Measurements from ENCODE around the gene C18orf32.
A peak's percentile ranks its signal among the peaks of the same experiment; 100 is the strongest.
"Not testable (repeated sequence)": the region's sequence is repeated elsewhere in the genome, so short reads cannot be mapped to it uniquely, and the experiment has no call there.

C18orf32 gene

DNA sequence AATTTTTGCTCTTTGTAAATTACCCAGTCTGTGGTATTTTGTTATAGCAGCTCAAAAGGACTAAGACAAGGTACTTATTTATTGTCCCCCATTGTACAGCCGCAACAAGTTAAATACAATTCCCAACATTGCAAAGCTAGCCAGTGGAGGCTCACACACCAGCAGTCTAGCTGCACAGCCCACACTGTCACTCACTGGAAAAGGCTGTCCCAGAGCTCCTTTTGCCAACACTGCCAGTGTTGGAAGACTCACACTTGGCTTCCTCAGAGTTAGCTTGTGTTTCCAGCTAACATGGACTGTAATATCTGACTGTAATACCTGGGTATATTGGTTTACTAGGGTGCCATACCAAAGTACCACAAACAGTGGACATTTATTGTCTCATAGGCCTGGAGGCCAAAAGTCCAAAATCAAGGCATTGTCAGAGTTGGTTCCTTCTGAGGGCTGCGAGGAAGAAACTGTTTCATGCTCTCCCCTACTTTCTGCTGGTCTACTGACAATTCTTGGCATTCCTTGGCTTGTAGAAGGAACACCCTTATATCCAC is 19.9 kb downstream of the C18orf32 start:
- DNase-seq, result no peak

DNA sequence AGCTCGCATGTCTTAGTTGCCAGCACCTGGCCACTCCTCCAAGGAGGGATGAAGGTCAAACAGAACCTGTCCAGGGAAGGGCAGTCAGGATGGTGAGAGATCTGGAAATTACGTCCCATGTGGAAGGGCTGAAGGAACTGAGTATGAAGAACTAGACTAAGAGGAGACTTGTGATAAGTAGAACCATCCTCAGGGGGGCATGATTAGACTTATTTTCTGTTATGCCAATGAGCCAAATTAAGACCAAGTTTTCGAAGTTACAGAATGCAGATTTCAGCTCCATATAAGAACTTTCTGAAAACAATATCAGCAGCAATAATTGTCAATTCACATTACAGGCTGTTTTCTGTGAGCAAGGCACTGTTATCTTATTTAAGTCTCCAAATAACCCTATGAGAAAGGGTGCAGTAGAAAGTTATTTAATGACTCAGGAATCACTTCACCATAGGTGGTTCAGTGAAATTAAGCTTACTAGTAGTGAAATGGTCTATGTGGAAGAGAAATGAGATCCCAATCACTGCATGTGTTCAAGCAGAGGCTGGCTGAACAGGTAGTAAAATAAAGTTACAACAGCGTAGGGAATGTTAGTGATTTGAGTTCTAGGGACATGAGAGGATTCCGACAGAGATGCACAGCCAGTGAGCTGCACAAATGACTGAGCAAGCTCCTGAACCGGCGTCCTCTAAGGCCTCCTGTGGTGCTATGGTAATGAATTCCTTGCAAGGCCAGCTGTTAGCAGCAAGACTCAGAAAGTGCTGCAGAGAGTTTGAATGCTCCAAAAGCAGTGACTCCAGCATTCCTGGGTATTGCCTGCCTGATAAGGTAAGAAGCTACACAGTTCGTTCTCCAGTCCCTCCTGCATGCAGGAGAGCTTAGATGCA is 22.1 kb downstream of the C18orf32 start:
- peak; percentile 45 for DNase-seq

- no peak for DNase-seq
Observed at GRCh38 chr18:49461602-49461977, 25.4 kb downstream of the C18orf32 start.

- DNase-seq, result no peak
Observed at GRCh38 chr18:49460976-49461601, 25.9 kb downstream of the C18orf32 start.

- peak; percentile 43 for DNase-seq
Observed at GRCh38 chr18:49459404-49460171, 27.4 kb downstream of the C18orf32 start.

- no peak for DNase-seq
Observed at GRCh38 chr18:49457616-49458015, 29.4 kb downstream of the C18orf32 start.

- no peak for DNase-seq
Observed at GRCh38 chr18:49456794-49457193, 30.2 kb downstream of the C18orf32 start.

- DNase-seq, result not testable (repeated sequence)
Observed at GRCh38 chr18:49452534-49452933, 34.5 kb downstream of the C18orf32 start.

DNA sequence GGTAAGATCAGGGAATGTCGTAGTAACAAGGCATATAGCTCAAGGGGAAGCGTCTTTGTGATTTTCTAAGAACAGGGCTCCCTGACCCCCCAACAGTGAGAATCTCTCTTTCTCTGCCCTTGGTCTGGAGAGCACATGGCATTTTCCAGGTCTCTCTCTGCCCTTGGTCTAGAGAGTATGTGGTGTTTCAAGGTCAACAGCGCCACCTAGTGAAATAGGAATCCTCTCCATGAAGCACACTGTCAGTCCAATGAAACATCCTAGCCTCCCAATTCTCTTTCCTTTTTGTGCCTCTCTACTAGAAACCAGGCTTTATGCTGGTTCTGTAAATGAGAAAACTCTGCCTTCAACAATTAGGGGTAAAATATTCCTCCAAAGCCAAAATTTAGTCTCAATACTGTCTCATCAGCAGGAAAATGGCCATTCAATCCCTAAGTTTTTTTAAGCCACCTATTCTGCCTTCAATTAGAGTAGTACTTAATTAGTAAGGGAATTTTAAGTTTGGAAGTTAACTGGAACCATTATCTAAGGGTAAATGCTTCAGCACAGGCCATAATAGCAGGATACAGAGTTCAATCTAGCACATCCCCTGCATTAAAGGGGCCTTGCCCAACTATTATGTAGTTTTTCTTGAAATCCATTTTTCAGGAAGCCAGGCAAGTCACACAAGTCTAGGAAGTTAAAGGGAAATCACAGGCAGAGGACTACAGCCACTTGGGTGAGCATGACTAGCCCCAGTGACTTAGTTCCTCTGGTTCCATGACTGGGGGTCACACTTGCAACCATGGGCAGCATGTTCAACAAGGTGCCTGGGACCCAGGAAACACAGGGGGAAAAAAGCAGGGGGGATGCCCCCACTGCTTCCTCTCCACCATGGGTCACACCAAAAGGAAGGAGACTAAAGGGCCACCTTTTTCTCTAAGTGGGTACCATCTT is 39.0 kb downstream of the C18orf32 start:
- DNase-seq, result peak; percentile 85

DNA sequence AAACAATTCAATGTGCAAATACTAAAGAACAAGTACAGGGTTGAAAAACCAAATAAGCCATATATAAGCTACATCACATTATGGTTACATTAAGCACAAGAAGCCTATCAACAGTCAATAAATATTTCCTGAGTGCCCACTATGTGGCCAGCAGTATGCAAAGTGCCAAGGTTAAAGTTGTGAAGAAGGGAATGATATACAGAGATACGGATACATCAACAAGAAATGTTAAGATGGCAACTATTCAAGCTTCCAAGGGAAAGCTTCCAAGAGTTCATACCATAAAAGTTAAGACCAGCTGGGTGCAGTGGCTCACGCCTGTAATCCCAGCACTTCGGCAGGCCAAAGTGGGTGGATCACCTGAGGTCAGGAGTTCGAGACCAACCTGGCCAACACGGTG is 40.6 kb downstream of the C18orf32 start:
- no peak for DNase-seq

GRCh38 chr18:49444581-49444980 is 42.5 kb downstream of the C18orf32 start:
- no peak for DNase-seq

- DNase-seq, result no peak
Observed at GRCh38 chr18:49443837-49444236, 43.2 kb downstream of the C18orf32 start.

GRCh38 chr18:49441338-49441938 is 45.6 kb downstream of the C18orf32 start:
- peak; percentile 18 for DNase-seq

GRCh38 chr18:49435170-49435569 is 51.9 kb downstream of the C18orf32 start:
- DNase-seq, result no peak

- no peak for DNase-seq
Observed at GRCh38 chr18:49432602-49433001, 54.4 kb downstream of the C18orf32 start.

GRCh38 chr18:49431165-49431962 is 55.7 kb downstream of the C18orf32 start:
- no peak for DNase-seq
